HT1080 (cell line): ENCODE measurements around the gene SSH2. TPM values are rescaled to one million over a fixed set of nuclear protein-coding genes. Genes with fewer than 3 reads are reported as not detected.

ENCODE experiments used
- DNase-seq: peaks from one replicate; pipeline ENCODE4 v3.0.0-alpha.2; 2015; ENCODE audit warnings: low read depth
- total RNA-seq: library from RNA; depleted of rRNA; stranded (reverse); fragments of >200 nt; shearing (Covaris generic); gene quantifications from 2 replicates; pipeline ENCODE4 v1.2.3, GENCODE V29; 2014

The SSH2 gene
- total RNA-seq, 1 experiment from 2014 or later = 15.8 TPM

DNA sequence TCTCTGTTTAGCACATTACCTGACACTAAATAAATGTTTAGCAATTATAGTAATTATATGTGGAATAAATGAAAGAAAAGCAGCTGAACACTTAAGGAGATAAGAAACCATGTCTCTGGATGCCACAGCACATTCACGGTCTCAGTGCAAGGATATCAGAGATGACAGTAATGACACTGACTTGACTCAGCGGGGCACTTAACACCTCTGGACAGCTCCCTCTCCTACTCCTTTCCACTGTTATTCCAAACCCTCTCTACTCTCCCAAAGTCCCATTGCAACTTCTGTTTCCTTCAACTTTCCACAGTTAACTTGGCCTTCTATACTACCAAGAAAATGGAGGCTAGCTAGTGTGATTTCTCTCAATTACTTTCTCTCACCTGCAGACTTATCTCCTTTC is 214.3 kb downstream of the SSH2 start:
- no peak for DNase-seq

- no peak for DNase-seq
Observed at GRCh38 chr17:29714146-29714545, 215.9 kb downstream of the SSH2 start.

DNA sequence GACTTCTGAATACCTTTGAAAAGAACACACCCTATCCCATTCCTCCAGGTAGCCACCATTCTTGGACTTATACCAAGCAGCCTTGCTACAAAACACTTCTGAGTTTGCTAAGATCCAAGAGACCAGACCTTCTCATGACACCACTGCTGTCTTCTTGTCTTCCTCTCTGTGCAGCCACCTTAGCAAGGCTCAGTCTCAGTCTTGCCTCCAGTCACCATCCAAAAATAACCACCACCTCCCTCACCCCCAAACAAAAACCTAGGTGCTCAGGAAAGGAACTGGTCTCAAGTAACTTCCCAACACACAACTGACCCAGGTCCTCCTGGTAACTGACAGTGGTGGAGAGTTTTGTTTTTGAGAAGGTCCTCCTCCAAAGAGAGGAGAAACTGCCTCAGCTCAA is 216.4 kb downstream of the SSH2 start:
- DNase-seq = no peak

GRCh38 chr17:29711588-29712385 is 218.2 kb downstream of the SSH2 start:
- DNase-seq = no peak

- no peak for DNase-seq
Observed at GRCh38 chr17:29710891-29711418, 219.1 kb downstream of the SSH2 start.

GRCh38 chr17:29710520-29710884 is 219.5 kb downstream of the SSH2 start:
- DNase-seq = no peak

DNA sequence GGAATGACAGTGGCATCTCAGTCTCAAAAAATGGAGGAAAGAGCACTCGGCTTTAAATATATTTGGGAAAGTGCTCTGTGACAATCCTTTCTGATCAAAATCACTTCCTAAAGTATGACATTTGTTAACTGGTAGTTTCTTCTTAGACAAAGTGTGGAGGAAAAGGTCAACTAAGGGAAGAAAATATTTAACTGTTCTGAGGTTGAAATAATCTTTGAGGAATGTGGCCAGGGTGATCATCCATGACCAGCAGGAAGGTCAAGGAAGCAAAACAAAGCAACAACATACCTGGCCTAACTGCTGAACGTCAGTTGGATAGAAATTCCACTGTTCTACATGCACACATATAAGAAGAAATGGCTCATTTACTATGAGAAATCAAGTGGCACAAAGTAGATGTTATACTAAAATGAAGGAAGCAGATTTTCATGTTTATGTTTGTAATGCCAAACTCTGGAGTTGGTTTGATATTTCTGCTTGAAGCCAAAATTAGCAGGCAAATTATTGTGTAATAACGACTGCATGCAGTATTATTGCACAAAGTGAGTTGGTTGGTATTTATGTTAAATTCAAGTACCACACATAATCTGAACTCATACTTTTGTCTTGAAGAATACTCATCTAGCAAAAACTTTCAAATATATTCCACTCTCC is 220.0 kb downstream of the SSH2 start:
- DNase-seq = no peak

DNA sequence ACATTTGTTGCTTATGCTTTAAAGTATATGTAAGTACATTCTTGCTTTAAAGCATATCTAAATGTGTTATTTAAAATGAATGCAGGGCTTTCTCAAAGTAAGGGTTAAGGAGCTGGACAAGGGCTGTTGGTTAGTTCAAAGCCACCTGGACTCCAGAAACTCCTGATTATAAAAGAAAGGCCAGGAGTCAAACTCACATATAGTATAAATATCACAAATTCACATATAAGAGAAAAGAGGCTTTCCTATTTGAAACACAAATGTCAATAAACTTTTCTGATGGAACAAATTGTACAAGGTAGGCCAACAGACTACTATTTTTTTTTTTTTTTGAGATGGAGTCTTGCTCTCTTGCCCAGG is 222.8 kb downstream of the SSH2 start:
- DNase-seq = no peak

DNA sequence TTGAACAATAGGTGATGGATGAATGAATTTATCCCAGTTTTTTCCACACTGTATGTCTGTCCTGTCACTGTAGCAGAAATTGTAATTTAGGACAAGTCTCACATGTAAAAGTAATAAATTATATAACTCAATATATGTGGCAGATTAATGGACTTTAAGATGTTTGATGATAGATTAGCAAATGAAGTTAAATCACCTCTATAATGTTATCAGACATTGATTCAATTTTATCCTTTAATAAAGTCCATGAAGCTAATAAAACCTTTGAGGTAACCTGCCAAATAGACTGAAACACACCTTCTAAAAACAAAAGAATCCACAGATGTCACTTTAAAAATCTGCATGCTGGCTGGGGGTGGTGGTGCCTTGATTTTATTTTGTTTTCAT is 224.0 kb downstream of the SSH2 start:
- no peak for DNase-seq

GRCh38 chr17:29705386-29705785 is 224.6 kb downstream of the SSH2 start:
- no peak for DNase-seq

- DNase-seq = no peak
Observed at GRCh38 chr17:29699283-29699682, 230.7 kb downstream of the SSH2 start.

GRCh38 chr17:29698837-29699236 is 231.2 kb downstream of the SSH2 start:
- DNase-seq = no peak

- no peak for DNase-seq
Observed at GRCh38 chr17:29698019-29698777, 231.8 kb downstream of the SSH2 start.

DNA sequence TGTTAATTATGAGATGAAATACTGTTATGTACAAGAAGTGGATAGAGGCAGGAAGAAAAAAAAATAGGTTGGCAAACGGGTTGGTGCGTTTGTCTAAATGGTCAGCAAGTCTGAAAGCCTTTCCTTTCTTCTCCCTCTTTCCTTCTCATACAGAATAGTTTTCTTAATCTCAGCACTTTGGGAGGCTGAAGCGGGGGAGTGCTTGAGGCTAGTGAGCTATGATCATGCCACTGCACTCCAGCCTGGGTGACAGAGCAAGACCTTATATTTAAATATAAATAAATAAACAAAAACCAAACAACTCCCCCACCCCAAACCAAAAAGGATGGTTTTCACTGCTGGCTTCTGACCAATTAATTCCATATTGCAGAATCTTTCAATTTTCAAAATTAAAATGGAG is 232.7 kb downstream of the SSH2 start:
- DNase-seq = no peak

DNA sequence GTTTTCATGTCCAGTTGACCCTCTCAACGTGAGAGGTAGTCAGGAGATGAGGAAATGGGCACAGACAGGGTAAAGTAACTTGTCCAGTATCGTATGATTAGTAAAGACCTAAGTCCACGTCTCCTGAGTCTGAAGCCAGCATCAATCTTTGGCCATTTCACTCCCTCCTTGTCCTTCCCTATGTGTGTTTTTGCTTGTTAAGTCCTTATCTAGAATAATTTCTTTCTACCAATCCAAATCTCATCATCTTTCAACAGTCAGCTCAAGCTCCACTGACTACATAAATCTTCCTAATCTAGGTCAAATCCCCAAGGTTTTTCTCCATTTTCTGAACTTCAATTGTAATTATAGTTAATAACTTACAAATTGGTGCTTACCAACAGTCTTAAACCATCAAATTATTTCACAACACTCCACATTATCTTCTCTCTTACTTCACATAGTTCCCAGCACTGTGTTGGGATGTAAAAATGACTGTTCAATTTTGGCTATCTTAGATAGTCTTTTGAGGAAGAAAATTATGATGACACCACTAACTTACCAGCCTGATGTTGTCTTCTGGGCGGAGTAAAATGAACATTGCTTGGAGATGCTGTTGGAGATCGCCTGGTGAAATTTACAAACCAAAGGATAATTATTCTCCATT is 235.0 kb downstream of the SSH2 start:
- no peak for DNase-seq

GRCh38 chr17:29693751-29694150 is 236.3 kb downstream of the SSH2 start:
- no peak for DNase-seq

GRCh38 chr17:29687596-29687995 is 242.4 kb downstream of the SSH2 start:
- DNase-seq = no peak

DNA sequence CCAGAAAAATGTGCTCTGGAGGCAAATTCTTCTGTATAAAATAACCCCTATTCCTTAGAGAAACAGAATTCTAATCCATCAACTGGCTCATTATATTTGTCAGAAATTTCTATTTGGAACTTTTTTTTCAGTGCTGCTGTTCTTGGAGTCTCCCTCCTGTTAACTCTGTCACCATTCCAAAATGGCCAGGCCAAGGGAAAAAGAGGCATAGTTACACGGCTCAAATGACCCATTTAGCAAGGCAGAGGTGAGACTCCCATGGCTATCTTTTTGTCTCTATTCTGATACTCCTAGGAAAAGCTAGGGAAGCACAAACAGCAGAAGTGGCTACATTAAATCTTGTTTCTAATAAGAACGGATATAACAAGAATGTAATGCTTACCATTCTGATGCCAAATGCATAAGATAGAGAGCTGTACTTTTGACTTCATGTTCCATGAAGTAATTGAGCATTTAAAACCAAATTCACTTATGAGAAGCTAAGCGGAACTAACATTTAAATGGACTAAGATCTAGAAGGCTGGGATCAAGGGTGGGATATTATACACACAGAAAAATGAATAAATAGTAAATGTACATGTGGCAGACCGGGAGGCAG is 242.9 kb downstream of the SSH2 start:
- DNase-seq = no peak

DNA sequence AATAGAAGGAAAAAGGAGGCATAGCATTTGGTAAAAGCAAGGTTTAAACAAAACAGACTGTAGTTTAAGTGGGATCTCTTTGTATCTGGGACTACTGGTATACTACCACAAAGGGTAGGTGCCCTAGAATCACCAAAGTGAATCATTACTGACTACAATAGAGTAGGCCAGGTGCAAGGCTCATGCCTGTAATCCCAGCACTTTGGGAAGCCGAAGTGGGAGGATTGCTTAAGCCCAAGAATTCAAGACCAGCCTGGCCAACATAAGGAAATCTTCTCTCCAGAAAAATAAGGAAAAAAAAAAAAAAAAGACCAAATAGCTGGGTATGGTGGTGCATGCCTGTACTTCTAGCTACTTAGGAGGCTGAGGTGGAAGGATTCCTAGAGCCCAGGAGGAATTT is 246.5 kb downstream of the SSH2 start:
- no peak for DNase-seq

- DNase-seq = no peak
Observed at GRCh38 chr17:29682987-29683386, 247.0 kb downstream of the SSH2 start.

DNA sequence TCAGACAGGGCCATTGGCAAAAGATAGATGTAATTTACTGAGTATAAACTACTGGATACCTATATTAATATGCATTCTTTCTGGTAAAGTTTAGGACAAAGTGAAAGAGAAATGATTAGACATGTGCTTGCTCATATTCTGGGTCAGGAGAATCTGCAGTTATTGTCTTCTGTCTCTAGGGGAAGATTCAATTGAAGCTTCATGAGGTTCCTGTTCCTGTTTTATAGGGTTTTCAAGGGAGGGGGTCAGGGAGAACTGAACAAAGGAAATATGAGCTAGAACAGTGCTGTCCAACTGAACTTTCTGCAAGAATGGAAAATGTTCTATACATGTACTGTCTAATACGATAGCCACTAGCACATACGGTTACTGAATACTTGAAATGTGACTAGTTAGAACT is 248.0 kb downstream of the SSH2 start:
- DNase-seq = no peak
